Liver (tissue), 9 donors: ENCODE measurements around the gene POU4F1. TPM values are rescaled to one million over a fixed set of nuclear protein-coding genes. Genes with fewer than 3 reads are reported as not detected.

Experiments
- DNase-seq: peaks from one replicate; pipeline ENCODE4 v3.0.0-alpha.2; 2017; ENCODE audit warnings: low spot score
- H3K27ac ChIP-seq, 2 donors: one replicate each; pipeline ENCODE4 v1.7.0; 2013; ENCODE audit warnings: inconsistent platforms in 2 of 2, low read length in 2 of 2, control low read depth in 1 of 2, low read depth in 1 of 2, mild to moderate bottlenecking in 1 of 2
- H3K27me3 ChIP-seq, 4 donors: one replicate each; pipeline versions ENCODE4 v1.6.1 to v1.7.0; 2013; ENCODE audit warnings: low read length in 3 of 4, inconsistent platforms in 1 of 4, mild to moderate bottlenecking in 1 of 4, moderate library complexity in 1 of 4; ENCODE audit not compliant: control insufficient read depth in 4 of 4, insufficient read depth in 4 of 4
- H3K36me3 ChIP-seq, 4 donors: one replicate each; pipeline versions ENCODE4 v1.6.1 to v1.7.0; 2013; ENCODE audit warnings: low read length in 3 of 4, mild to moderate bottlenecking in 3 of 4, low read depth in 1 of 4, moderate library complexity in 1 of 4; ENCODE audit not compliant: control insufficient read depth in 4 of 4, insufficient read depth in 3 of 4
- H3K4me1 ChIP-seq, 4 donors: one replicate each; pipeline versions ENCODE4 v1.6.1 to v1.7.0; 2013; ENCODE audit warnings: low read length in 3 of 4, mild to moderate bottlenecking in 3 of 4, moderate library complexity in 1 of 4; ENCODE audit not compliant: control insufficient read depth in 4 of 4, insufficient read depth in 4 of 4
- H3K4me3 ChIP-seq, 3 donors: one replicate each; pipeline versions ENCODE4 v1.6.1 to v1.7.0; 2013; ENCODE audit warnings: low read length in 3 of 3, control low read depth in 1 of 3, low read depth in 1 of 3, mild to moderate bottlenecking in 1 of 3
- H3K9ac ChIP-seq, 2 donors: one replicate each; pipeline ENCODE4 v1.7.0; 2013; ENCODE audit warnings: low read length in 2 of 2, mild to moderate bottlenecking in 2 of 2, moderate library complexity in 2 of 2, control low read depth in 1 of 2, low read depth in 1 of 2
- H3K9me3 ChIP-seq, 4 donors: one replicate each; pipeline versions ENCODE4 v1.6.1 to v1.7.0; 2013; ENCODE audit warnings: low read length in 3 of 4; ENCODE audit not compliant: control insufficient read depth in 4 of 4
- EGR1 ChIP-seq, 2 donors: IDR thresholded peaks; 2 replicates each; pipeline ENCODE4 v1.6.1; 2016 to 2018; ENCODE audit warnings: antibody characterized with exemption in 2 of 2, low read depth in 2 of 2
- FOXA1 ChIP-seq: IDR thresholded peaks from 2 replicates; pipeline ENCODE4 v1.6.1; 2016; ENCODE audit warnings: antibody characterized with exemption
- FOXA2 ChIP-seq: IDR thresholded peaks from 2 replicates; pipeline ENCODE4 v1.6.1; 2016; ENCODE audit warnings: antibody characterized with exemption
- GABPA ChIP-seq, 2 donors: IDR thresholded peaks in 1 of 2; conservative IDR thresholded peaks in 1 of 2; 2 replicates each; pipeline ENCODE4 v1.6.1; 2016; ENCODE audit warnings: antibody characterized with exemption in 2 of 2, mild to moderate bottlenecking in 1 of 2, moderate library complexity in 1 of 2
- HNF4A ChIP-seq, 2 donors: conservative IDR thresholded peaks; 2 replicates each; pipeline ENCODE4 v1.6.1; 2016; ENCODE audit warnings: antibody characterized with exemption in 2 of 2, mild to moderate bottlenecking in 2 of 2
- HNF4G ChIP-seq: IDR thresholded peaks from 2 replicates; pipeline ENCODE4 v1.6.1; 2016; ENCODE audit warnings: antibody characterized with exemption
- JUND ChIP-seq, 2 donors: IDR thresholded peaks; 2 replicates each; pipeline ENCODE4 v1.6.1; 2016; ENCODE audit warnings: antibody characterized with exemption in 2 of 2
- NR2F2 ChIP-seq: IDR thresholded peaks from 2 replicates; pipeline ENCODE4 v1.6.1; 2016; ENCODE audit warnings: antibody characterized with exemption
- RAD21 ChIP-seq, 2 donors: IDR thresholded peaks; 2 replicates each; pipeline ENCODE4 v1.6.1; 2016; ENCODE audit warnings: antibody characterized with exemption in 2 of 2, mild to moderate bottlenecking in 2 of 2
- RXRA ChIP-seq, 2 donors: IDR thresholded peaks; 2 replicates each; pipeline ENCODE4 v1.6.1; 2017 to 2018; ENCODE audit warnings: antibody characterized with exemption in 2 of 2, mild to moderate bottlenecking in 1 of 2
- SP1 ChIP-seq: IDR thresholded peaks from 2 replicates; pipeline ENCODE4 v1.6.1; 2018; ENCODE audit warnings: antibody characterized with exemption, mild to moderate bottlenecking
- TAF1 ChIP-seq: conservative IDR thresholded peaks from 2 replicates; pipeline ENCODE4 v1.6.1; 2016; ENCODE audit warnings: antibody characterized with exemption, mild to moderate bottlenecking
- YY1 ChIP-seq: IDR thresholded peaks from 2 replicates; pipeline ENCODE4 v1.6.1; 2016; ENCODE audit warnings: antibody characterized with exemption, mild to moderate bottlenecking
- WGBS: extraction: QIAGEN DNeasy Blood & Tissue Kit; methylation state at CpG from one replicate; pipeline ENCODE4 v1.1.7; 2013; 5-methylcytosine and 5-hydroxymethylcytosine counted together
- polyA plus RNA-seq, 2 donors: library from polyadenylated mRNA; stranded (reverse) in 1 of 2; unstranded in 1 of 2; fragments of 200-250 nt in 1 of 2; fragments of >200 nt in 1 of 2; fragmentation: Nextera tagmentation in 1 of 2; extraction: Ambion mirVana in 1 of 2; gene quantifications; one replicate each; pipeline versions ENCODE4 v1.2.1 to v1.2.3, GENCODE V29; 2013 to 2015
- total RNA-seq, 2 donors: library from RNA; depleted of rRNA; stranded (reverse); fragments of >200 nt; gene quantifications; one replicate each; pipeline ENCODE4 v1.2.3, GENCODE V29; 2014
- TF ChIP-seq, protein P1 (sequence below): fragments of 150-350 bp; IDR thresholded peaks from 2 replicates; pipeline ENCODE4 v1.5.1; 2017; ENCODE audit warnings: improper control_type of control experiment, low read depth, low read length; ENCODE audit not compliant: missing input control
- TF ChIP-seq, protein P2 (sequence below): IDR thresholded peaks from 2 replicates; pipeline ENCODE4 v1.6.1; 2016; ENCODE audit warnings: antibody characterized with exemption, mild to moderate bottlenecking
- TF ChIP-seq, protein P3 (sequence below): IDR thresholded peaks from 2 replicates; pipeline ENCODE4 v1.6.1; 2016; ENCODE audit warnings: antibody characterized with exemption
- TF ChIP-seq, protein P4 (sequence below): IDR thresholded peaks from 2 replicates; pipeline ENCODE4 v1.6.1; 2016; ENCODE audit warnings: antibody characterized with exemption
- TF ChIP-seq, protein P5 (sequence below): IDR thresholded peaks from 2 replicates; pipeline ENCODE4 v1.6.1; 2016; ENCODE audit warnings: antibody characterized with exemption
- donor health status: healthy.
- donor health status: healthy.
- donor health status: healthy.
- donor health status: healthy.
- donor health status: healthy.

Gene POU4F1
- total and polyA plus RNA-seq, 4 donors = 0.01 to 0.05 TPM; not detected in 2

DNA sequence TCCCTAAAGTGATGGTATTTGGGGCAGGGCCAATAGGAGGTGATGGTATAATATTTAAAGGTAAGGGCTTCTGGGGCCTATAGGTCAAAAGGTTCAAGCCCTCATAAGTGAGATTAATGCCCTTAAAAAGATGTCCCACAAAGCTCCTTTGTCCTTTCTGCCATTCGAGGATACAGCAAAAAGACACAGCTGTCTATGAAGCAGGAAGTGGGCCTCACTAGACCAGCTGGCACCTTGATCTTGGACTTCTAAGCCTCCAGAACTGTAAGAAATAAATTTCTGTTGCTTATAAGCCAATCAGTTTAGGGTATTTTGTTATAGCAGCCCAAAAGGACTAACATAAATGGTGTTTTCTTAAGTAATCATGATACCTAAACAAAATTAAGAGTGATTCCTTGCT lies 27.2 kb upstream of the POU4F1 start:
- H3K36me3 ChIP-seq = peaks cover 4 to 27% (median 18%) of the 10 kb centered on the region in 4 donors
- H3K4me3 ChIP-seq = no peak overlapping the region
- no peak overlapping the region for H3K27ac ChIP-seq
- H3K9ac ChIP-seq = no peak overlapping the region
- no peaks in the 10 kb centered on the region for H3K4me1 ChIP-seq
- no peaks in the 10 kb centered on the region for H3K27me3 ChIP-seq
- TF ChIP-seq RAD21 (IDR thresholded peaks at IDR 0.05) (no peak), RXRA (IDR thresholded peaks at IDR 0.05) (no peak), FOXA1 (no peak), FOXA2 (no peak), HNF4A (conservative IDR thresholded peaks at IDR 0.05) (no peak), SP1 (no peak), HNF4G (no peak), JUND (IDR thresholded peaks at IDR 0.05) (no peak), YY1 (no peak), TAF1 (no peak), NR2F2 (no peak), GABPA (IDR thresholded peaks at IDR 0.05 in 1 of 2, conservative IDR thresholded peaks at IDR 0.05 in 1 of 2) (no peak), EGR1 (IDR thresholded peaks at IDR 0.05; ENCODE audit: low read depth in 2 of 2) (no peak)
- TF ChIP-seq, protein P1, sequence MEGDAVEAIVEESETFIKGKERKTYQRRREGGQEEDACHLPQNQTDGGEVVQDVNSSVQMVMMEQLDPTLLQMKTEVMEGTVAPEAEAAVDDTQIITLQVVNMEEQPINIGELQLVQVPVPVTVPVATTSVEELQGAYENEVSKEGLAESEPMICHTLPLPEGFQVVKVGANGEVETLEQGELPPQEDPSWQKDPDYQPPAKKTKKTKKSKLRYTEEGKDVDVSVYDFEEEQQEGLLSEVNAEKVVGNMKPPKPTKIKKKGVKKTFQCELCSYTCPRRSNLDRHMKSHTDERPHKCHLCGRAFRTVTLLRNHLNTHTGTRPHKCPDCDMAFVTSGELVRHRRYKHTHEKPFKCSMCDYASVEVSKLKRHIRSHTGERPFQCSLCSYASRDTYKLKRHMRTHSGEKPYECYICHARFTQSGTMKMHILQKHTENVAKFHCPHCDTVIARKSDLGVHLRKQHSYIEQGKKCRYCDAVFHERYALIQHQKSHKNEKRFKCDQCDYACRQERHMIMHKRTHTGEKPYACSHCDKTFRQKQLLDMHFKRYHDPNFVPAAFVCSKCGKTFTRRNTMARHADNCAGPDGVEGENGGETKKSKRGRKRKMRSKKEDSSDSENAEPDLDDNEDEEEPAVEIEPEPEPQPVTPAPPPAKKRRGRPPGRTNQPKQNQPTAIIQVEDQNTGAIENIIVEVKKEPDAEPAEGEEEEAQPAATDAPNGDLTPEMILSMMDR = no peak
- TF ChIP-seq, protein P2, sequence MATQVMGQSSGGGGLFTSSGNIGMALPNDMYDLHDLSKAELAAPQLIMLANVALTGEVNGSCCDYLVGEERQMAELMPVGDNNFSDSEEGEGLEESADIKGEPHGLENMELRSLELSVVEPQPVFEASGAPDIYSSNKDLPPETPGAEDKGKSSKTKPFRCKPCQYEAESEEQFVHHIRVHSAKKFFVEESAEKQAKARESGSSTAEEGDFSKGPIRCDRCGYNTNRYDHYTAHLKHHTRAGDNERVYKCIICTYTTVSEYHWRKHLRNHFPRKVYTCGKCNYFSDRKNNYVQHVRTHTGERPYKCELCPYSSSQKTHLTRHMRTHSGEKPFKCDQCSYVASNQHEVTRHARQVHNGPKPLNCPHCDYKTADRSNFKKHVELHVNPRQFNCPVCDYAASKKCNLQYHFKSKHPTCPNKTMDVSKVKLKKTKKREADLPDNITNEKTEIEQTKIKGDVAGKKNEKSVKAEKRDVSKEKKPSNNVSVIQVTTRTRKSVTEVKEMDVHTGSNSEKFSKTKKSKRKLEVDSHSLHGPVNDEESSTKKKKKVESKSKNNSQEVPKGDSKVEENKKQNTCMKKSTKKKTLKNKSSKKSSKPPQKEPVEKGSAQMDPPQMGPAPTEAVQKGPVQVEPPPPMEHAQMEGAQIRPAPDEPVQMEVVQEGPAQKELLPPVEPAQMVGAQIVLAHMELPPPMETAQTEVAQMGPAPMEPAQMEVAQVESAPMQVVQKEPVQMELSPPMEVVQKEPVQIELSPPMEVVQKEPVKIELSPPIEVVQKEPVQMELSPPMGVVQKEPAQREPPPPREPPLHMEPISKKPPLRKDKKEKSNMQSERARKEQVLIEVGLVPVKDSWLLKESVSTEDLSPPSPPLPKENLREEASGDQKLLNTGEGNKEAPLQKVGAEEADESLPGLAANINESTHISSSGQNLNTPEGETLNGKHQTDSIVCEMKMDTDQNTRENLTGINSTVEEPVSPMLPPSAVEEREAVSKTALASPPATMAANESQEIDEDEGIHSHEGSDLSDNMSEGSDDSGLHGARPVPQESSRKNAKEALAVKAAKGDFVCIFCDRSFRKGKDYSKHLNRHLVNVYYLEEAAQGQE = no peak
- TF ChIP-seq, protein P3, sequence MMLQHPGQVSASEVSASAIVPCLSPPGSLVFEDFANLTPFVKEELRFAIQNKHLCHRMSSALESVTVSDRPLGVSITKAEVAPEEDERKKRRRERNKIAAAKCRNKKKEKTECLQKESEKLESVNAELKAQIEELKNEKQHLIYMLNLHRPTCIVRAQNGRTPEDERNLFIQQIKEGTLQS = no peak
- TF ChIP-seq, protein P4, sequence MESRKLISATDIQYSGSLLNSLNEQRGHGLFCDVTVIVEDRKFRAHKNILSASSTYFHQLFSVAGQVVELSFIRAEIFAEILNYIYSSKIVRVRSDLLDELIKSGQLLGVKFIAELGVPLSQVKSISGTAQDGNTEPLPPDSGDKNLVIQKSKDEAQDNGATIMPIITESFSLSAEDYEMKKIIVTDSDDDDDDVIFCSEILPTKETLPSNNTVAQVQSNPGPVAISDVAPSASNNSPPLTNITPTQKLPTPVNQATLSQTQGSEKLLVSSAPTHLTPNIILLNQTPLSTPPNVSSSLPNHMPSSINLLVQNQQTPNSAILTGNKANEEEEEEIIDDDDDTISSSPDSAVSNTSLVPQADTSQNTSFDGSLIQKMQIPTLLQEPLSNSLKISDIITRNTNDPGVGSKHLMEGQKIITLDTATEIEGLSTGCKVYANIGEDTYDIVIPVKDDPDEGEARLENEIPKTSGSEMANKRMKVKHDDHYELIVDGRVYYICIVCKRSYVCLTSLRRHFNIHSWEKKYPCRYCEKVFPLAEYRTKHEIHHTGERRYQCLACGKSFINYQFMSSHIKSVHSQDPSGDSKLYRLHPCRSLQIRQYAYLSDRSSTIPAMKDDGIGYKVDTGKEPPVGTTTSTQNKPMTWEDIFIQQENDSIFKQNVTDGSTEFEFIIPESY = no peak
- TF ChIP-seq, protein P5, sequence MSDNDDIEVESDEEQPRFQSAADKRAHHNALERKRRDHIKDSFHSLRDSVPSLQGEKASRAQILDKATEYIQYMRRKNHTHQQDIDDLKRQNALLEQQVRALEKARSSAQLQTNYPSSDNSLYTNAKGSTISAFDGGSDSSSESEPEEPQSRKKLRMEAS = no peak
- WGBS = 90% methylated on average over 1 of the region's 1 CpG
- H3K9me3 ChIP-seq = no peaks in the 10 kb centered on the region
- DNase-seq = no peak
